GM12801 (cell line): ENCODE data around the gene WNT11.

Experiments used
- CTCF ChIP-seq: IDR thresholded peaks from one replicate; pipeline ENCODE4 v1.5.1; 2011; ENCODE audit warnings: control low read depth; ENCODE audit not compliant: insufficient read length; ENCODE audit errors: extremely low read depth

Gene WNT11

GRCh38 chr11:76206327-76207081, at the start of gene WNT11:
Gene WNT11, minus strand, starts transcription at chr11:76206502. Its CDS starts 95 bp downstream, at chr11:76206407.
- TF ChIP-seq CTCF: no peak

GRCh38 chr11:76253416-76253815, 47.1 kb upstream of the WNT11 start:
- no peak for TF ChIP-seq CTCF

- no peak for TF ChIP-seq CTCF
Observed at GRCh38 chr11:76252631-76253070, 46.3 kb upstream of the WNT11 start.

GRCh38 chr11:76251576-76251975, 45.3 kb upstream of the WNT11 start:
- TF ChIP-seq CTCF: no peak

DNA sequence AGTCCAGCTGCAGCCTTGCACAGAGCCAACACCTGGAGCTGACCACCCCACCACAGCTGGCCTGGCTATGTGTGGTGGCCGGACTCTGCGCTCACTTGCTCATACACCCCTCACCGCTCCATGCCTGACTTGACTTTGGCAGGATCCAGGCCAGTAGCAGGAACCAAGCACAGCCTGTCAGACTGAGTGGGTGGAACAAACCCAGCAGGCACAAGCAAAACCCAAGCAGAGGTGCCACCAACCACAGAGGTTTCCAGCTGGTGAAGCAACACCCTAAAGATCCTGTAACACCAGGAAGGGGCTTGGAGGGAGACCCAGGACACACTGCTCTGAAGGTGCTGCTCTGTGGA, 44.9 kb upstream of the WNT11 start:
- TF ChIP-seq CTCF: no peak

DNA sequence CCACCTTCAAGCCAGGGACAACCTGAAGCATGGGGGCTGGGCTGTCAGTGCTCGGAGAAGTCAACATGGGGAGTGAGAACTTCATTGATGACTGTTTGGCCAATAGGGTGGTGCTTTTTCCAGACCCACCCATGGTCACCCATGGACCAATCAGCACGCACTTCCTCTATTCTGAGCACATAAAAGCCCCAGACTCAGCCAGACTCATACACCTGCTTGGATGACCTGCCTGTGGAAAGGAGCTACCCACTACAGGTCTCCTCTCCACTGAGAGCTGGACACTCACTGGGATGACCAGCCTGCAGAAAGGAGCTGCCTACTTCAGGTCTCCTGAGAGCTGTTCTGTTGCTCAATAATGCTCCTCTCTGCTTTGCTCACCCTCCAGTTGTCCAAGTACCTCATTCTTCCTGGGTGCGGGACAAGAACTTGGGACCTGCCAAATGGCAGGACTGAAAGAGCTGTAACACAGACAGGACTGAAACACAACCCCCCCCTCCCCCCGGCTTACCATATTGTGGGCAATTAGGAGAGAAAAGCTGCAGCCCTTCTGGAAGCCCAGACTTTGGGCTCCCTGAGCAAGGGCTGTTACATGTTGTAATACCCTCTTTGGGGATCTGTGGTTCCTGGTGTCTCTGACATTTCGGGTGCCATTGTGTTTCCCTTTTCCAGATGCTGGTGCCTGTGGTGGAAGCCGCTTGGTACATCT, 44.4 kb upstream of the WNT11 start:
- TF ChIP-seq CTCF: no peak

- no peak for TF ChIP-seq CTCF
Observed at GRCh38 chr11:76249195-76249741, 43.0 kb upstream of the WNT11 start.
